IgD-negative memory B cell (primary cell): Measurements from ENCODE around the gene SMIM44. TPM values are rescaled to one million over a fixed set of nuclear protein-coding genes. Genes with fewer than 3 reads are reported as not detected.
"Not testable (repeated sequence)": the region's sequence is repeated elsewhere in the genome, so short reads cannot be mapped to it uniquely, and the experiment has no call there.

ENCODE experiments used
- H3K27ac Mint-ChIP-seq, 3 donors: one replicate each; pipeline ENCODE4 v1.8.0; 2020 to 2022; ENCODE audit warnings: mild to moderate bottlenecking in 3 of 3, mixed read lengths in 3 of 3, moderate library complexity in 1 of 3
- H3K27me3 Mint-ChIP-seq: one replicate; pipeline ENCODE4 v1.8.0; 2021; ENCODE audit warnings: mixed read lengths
- H3K36me3 Mint-ChIP-seq: one replicate; pipeline ENCODE4 v1.8.0; 2020; ENCODE audit warnings: mild to moderate bottlenecking, mixed read lengths
- H3K4me1 Mint-ChIP-seq, 3 donors: one replicate each; pipeline ENCODE4 v1.8.0; 2020 to 2022; ENCODE audit warnings: mixed read lengths in 3 of 3, mild to moderate bottlenecking in 1 of 3
- H3K4me3 Mint-ChIP-seq, 4 donors: one replicate each; pipeline ENCODE4 v1.8.0; 2020 to 2022; ENCODE audit warnings: mild to moderate bottlenecking in 4 of 4, mixed read lengths in 4 of 4, moderate library complexity in 3 of 4
- H3K9me3 Mint-ChIP-seq, 3 donors: one replicate each; pipeline ENCODE4 v1.8.0; 2020 to 2021; ENCODE audit warnings: mixed read lengths in 3 of 3, mild to moderate bottlenecking in 1 of 3
- polyA plus RNA-seq: library from polyadenylated mRNA; unstranded; fragments of 300-500 nt; fragmentation: Illumina TruSeq; gene quantifications from one replicate; pipeline ENCODE4 v1.2.3, GENCODE V29; 2021

SMIM44 gene
- polyA plus RNA-seq, 1 donor from 2014 or later = not detected

DNA sequence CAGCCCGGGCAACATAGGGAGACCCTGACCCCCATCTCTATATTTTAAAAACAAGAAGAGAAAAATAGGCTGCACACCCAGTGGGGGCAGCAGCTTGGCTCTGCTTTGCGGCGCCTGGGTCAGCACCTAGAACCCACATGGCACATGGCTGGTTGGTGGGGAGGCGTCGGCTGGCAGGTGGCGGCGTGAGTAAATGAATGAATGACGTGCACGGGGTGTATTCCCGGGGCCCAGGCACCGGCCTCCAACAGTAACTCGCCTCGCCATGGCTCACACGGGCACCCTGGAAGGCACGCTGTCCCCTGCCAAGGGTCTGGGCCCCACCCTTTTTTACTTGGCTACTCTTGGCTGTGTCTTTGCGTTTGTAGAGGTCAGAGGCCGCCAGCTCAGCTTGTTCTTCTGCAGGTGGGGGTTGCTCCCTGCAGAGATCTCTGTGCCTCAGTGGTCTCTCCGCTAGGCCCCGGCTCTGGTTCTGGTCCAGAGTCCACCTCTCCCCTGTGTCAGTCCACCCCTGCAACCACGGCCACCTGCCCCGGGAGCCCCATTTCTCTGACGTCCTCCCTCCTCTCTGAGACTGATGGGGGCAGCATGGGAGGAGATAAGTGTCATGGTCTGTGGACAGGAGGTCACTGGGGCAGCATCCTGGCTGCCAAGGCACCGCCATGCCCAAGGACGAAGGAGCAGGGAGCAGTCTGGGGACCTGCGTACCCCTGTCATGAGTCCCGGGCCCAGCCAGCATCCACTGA lies 28.4 kb upstream of the SMIM44 start:
- no peak overlapping the region for H3K27ac Mint-ChIP-seq

GRCh38 chr19:3510727-3511126 lies 27.5 kb upstream of the SMIM44 start:
- H3K9me3 Mint-ChIP-seq = no peaks in the 10 kb centered on the region
- H3K4me3 Mint-ChIP-seq = peak overlapping the region in 1 of 4 donors; percentile 88
- no peaks in the 10 kb centered on the region for H3K36me3 Mint-ChIP-seq
- no peak overlapping the region for H3K27ac Mint-ChIP-seq
- H3K4me1 Mint-ChIP-seq = peaks cover 13 to 29% (median 17%) of the 10 kb centered on the region in 3 donors
- H3K27me3 Mint-ChIP-seq = no peaks in the 10 kb centered on the region

More for the DNA sequence above, 28.4 kb upstream of the SMIM44 start:
- H3K27me3 Mint-ChIP-seq = no peaks in the 10 kb centered on the region
- H3K9me3 Mint-ChIP-seq = no peaks in the 10 kb centered on the region
- no peaks in the 10 kb centered on the region for H3K36me3 Mint-ChIP-seq
- H3K4me3 Mint-ChIP-seq = peak overlapping the region in 3 of 4 donors; percentile 5 to 88 (median 22)
- H3K4me1 Mint-ChIP-seq = peaks cover 16 to 36% (median 25%) of the 10 kb centered on the region in 3 donors

DNA sequence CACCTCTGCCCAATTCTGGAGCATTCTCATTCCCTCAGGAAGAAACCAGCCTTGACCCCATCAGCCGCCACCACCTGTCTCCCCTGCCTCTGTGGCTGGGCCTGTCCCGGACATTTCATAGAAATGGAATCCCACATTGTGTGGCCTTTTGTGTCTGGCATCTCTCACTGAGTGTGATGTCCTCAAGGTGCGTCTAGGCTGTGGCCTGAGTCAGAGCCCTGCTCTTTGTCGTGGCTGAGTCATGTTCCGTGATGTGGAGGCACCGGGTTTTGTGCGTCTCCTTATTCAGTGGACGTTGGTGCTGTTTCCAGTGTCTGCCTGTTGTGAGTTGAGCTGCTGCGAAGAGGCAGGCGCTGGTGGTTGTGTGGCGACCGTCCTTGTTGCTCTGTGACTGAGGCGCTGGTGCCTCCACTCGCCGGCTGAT lies 26.3 kb upstream of the SMIM44 start:
- Mint-ChIP-seq H3K27ac (peak overlapping the region; percentile 47 to 91 (median 87)), H3K9me3 (no peaks in the 10 kb centered on the region), H3K4me3 (peak overlapping the region in 3 of 4 donors; percentile 65 to 88 (median 88)), H3K27me3 (no peaks in the 10 kb centered on the region), H3K36me3 (no peaks in the 10 kb centered on the region), H3K4me1 (peaks cover 15 to 33% (median 16%) of the 10 kb centered on the region in 3 donors)

- Mint-ChIP-seq H3K27ac (peak overlapping the region; percentile 47 to 91 (median 87)), H3K9me3 (no peaks in the 10 kb centered on the region), H3K36me3 (no peaks in the 10 kb centered on the region), H3K4me3 (peak overlapping the region; percentile 68 to 88 (median 88)), H3K27me3 (no peaks in the 10 kb centered on the region), H3K4me1 (peaks cover 15 to 30% (median 16%) of the 10 kb centered on the region in 3 donors)
Measured at GRCh38 chr19:3508771-3509535, 25.7 kb upstream of the SMIM44 start.

GRCh38 chr19:3508121-3508661 lies 24.9 kb upstream of the SMIM44 start:
- H3K27ac Mint-ChIP-seq, H3K9me3 Mint-ChIP-seq, H3K27me3 Mint-ChIP-seq, H3K36me3 Mint-ChIP-seq: not testable (repeated sequence)
- H3K4me3 Mint-ChIP-seq = peak overlapping the region; percentile 68 to 88 (median 78)
- peaks cover 13 to 26% (median 15%) of the 10 kb centered on the region in 3 donors for H3K4me1 Mint-ChIP-seq

DNA sequence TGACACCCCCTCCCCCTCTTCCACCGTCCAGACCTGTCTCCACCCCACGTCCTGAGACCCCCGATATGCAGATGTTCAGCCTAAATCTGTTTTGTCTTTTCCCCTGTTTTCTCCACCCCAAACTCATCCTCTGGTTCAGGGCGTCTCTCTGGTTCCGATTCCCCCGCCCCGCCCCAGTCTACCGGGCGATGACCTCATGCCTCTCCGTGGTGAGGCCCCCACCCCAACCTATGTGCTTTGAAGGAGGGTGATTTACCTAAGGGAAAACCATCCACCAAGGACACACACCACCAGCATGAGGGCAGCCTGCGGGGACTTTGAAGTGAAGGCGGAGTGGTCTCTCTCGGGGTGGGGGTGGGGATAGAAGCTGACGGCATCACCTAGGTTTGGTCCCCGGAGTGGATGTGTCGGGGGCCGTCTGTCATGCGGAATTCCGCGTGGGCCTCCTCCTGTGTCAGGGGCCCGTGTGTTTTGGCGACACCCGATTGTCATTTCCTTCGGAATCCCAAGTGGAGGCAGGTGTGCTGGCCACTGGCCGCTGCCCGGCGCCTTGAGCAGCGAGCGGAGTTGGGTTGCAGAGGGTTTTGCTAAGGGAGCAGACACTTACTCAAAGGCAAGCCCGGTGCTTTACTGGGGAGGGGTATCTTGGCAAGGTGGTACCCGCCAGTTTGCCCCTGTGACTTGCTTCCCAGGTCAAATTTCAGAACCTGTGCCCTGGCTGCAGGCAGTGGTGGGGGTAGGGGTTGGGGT lies 24.3 kb upstream of the SMIM44 start:
- Mint-ChIP-seq H3K4me1 (peaks cover 13 to 26% (median 15%) of the 10 kb centered on the region in 3 donors), H3K9me3 (no peaks in the 10 kb centered on the region), H3K4me3 (peak overlapping the region; percentile 87 to 95 (median 93)), H3K36me3 (no peaks in the 10 kb centered on the region), H3K27me3 (no peaks in the 10 kb centered on the region), H3K27ac (peak overlapping the region in 2 of 3 donors; percentile 47 to 71)

DNA sequence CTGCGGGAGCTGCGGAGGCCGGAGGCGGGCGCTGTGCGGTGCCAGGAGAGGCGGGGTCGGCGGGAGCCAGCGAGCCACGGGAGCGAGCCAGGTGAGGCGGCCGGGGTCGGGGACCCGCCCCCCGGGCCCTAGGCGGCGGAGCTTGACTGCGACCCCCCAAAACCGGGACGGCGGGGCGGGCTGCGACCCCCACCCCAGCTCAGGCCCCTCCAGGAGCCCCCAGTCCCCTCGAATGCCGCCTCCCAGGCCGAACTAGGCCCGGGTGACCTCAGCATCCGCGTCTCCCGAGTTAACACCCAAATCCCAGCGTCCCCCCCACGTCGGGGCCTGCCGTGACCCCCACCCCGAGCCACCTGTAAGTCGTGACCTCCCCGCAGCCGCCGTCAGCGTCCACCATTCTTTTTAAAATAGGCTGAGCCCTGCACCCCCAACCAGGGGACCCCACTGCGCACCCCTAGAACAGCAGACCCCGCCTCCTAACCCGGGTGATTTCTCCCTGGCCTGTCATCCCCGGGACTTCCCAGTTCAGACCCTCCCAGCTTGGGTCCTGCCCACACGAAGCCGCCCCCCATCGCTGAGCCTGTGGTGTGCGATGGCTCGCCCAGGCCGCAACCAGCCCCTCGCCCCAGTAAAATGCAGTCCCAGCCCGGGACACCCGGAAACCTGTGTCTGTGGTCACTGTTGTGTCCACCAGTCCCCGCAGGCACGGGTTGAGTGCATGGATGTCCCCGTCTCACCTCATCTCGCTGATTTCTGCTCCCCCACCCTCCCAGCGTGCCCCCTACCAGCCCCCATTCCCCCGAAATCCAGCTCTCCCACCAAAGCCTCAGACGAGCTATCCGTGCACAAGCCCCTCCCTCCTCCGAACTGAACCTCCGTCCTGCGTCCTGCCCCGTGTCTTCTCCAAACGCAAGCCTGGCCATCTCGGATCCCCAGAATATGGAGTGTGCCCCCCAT lies 23.4 kb upstream of the SMIM44 start:
- Mint-ChIP-seq H3K4me3 (peak overlapping the region; percentile 87 to 95 (median 93)), H3K36me3 (no peaks in the 10 kb centered on the region), H3K27me3 (no peaks in the 10 kb centered on the region), H3K9me3 (no peaks in the 10 kb centered on the region), H3K4me1 (peaks cover 13 to 24% (median 15%) of the 10 kb centered on the region in 3 donors), H3K27ac (peak overlapping the region; percentile 46 to 71 (median 47))

GRCh38 chr19:3505598-3506383 lies 22.6 kb upstream of the SMIM44 start, which contains the start of gene FZR1:
TSS of gene FZR1 (plus strand) at chr19:3506311. CDS start at chr19:3522990, 16,679 bp downstream.
- no peaks in the 10 kb centered on the region for H3K9me3 Mint-ChIP-seq
- H3K4me1 Mint-ChIP-seq = peaks cover 15 to 27% (median 18%) of the 10 kb centered on the region in 3 donors
- no peaks in the 10 kb centered on the region for H3K27me3 Mint-ChIP-seq
- H3K36me3 Mint-ChIP-seq = peaks cover 1% of the 10 kb centered on the region
- H3K4me3 Mint-ChIP-seq = peak within 1 kb of the TSS; percentile 87 to 96 (median 94)
- H3K27ac Mint-ChIP-seq = peak within 1 kb of the TSS; percentile 86 to 99 (median 97)

GRCh38 chr19:3504735-3505134 lies 21.5 kb upstream of the SMIM44 start:
- H3K4me3 Mint-ChIP-seq = peak overlapping the region in 3 of 4 donors; percentile 18 to 96 (median 92)
- peaks cover 17 to 25% (median 22%) of the 10 kb centered on the region in 3 donors for H3K4me1 Mint-ChIP-seq
- H3K27ac Mint-ChIP-seq = peak overlapping the region in 2 of 3 donors; percentile 47 to 86
- H3K36me3 Mint-ChIP-seq = peaks cover 2% of the 10 kb centered on the region
- H3K9me3 Mint-ChIP-seq = no peaks in the 10 kb centered on the region
- H3K27me3 Mint-ChIP-seq = no peaks in the 10 kb centered on the region

GRCh38 chr19:3503036-3503572 lies 19.9 kb upstream of the SMIM44 start:
- Mint-ChIP-seq H3K27me3 (no peaks in the 10 kb centered on the region), H3K27ac (no peak overlapping the region), H3K4me1 (peaks cover 16 to 20% (median 17%) of the 10 kb centered on the region in 3 donors), H3K36me3 (peaks cover 3% of the 10 kb centered on the region), H3K4me3 (no peak overlapping the region), H3K9me3 (no peaks in the 10 kb centered on the region)

- Mint-ChIP-seq H3K4me1 (peaks cover 15 to 19% (median 16%) of the 10 kb centered on the region in 3 donors), H3K9me3 (no peaks in the 10 kb centered on the region), H3K36me3 (peaks cover 8% of the 10 kb centered on the region), H3K4me3 (no peak overlapping the region), H3K27me3 (no peaks in the 10 kb centered on the region), H3K27ac (no peak overlapping the region)
Measured at GRCh38 chr19:3501780-3502179, 18.5 kb upstream of the SMIM44 start.

GRCh38 chr19:3500429-3501101 lies 17.3 kb upstream of the SMIM44 start, which contains the start of gene DOHH:
TSS of gene DOHH (minus strand) at chr19:3500674. CDS start at chr19:3496814, 3,860 bp downstream.
- peak within 1 kb of the TSS; percentile 90 to 99 (median 98) for H3K27ac Mint-ChIP-seq
- H3K4me3 Mint-ChIP-seq = peak within 1 kb of the TSS; percentile 86 to 98 (median 95)
- no peaks in the 10 kb centered on the region for H3K9me3 Mint-ChIP-seq
- H3K36me3 Mint-ChIP-seq = peaks cover 10% of the 10 kb centered on the region
- no peaks in the 10 kb centered on the region for H3K27me3 Mint-ChIP-seq
- peaks cover 13 to 15% (median 15%) of the 10 kb centered on the region in 3 donors for H3K4me1 Mint-ChIP-seq
